ENCODE results near the gene ETV7. TPM values are rescaled to one million over a fixed set of nuclear protein-coding genes. Genes with fewer than 3 reads are reported as not detected.

Gene ETV7
- total RNA-seq, 1 donor from 2014 or later: 5.2 TPM

DNA sequence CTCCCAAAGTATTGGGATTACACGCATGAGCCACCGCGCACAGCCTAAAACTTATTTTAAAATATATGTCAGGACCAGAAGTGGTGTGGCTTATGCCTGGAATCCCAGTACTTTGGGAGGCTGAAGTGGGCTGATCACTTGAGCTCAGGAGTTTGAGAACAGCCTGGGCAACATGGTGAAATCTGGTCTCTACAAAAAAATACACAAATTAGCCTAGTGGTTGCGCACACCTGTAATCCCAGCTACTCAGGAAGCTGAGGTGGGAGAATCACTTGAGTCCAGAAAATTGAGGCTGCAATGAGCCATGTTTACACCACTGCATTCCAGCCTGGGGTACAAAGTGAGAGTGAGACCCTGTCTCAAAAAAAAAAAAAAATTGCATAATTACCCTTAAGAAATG, 41.4 kb upstream of the ETV7 start:
- no peaks in the 10 kb centered on the region for H3K27me3 ChIP-seq (ENCODE audit: low read depth)
- no peaks in the 10 kb centered on the region for H3K4me1 ChIP-seq
- no peaks in the 10 kb centered on the region for H3K9me3 ChIP-seq
- H3K36me3 ChIP-seq: no peaks in the 10 kb centered on the region
- no peak for ATAC-seq
- no peak overlapping the region for H3K4me3 ChIP-seq
- H3K27ac ChIP-seq: no peak overlapping the region
- no peak for DNase-seq
- TF ChIP-seq, protein P1, sequence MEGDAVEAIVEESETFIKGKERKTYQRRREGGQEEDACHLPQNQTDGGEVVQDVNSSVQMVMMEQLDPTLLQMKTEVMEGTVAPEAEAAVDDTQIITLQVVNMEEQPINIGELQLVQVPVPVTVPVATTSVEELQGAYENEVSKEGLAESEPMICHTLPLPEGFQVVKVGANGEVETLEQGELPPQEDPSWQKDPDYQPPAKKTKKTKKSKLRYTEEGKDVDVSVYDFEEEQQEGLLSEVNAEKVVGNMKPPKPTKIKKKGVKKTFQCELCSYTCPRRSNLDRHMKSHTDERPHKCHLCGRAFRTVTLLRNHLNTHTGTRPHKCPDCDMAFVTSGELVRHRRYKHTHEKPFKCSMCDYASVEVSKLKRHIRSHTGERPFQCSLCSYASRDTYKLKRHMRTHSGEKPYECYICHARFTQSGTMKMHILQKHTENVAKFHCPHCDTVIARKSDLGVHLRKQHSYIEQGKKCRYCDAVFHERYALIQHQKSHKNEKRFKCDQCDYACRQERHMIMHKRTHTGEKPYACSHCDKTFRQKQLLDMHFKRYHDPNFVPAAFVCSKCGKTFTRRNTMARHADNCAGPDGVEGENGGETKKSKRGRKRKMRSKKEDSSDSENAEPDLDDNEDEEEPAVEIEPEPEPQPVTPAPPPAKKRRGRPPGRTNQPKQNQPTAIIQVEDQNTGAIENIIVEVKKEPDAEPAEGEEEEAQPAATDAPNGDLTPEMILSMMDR (IDR thresholded peaks at IDR 0.05): no peak
- intact Hi-C loops (cut with DNase I): no loop called here

DNA sequence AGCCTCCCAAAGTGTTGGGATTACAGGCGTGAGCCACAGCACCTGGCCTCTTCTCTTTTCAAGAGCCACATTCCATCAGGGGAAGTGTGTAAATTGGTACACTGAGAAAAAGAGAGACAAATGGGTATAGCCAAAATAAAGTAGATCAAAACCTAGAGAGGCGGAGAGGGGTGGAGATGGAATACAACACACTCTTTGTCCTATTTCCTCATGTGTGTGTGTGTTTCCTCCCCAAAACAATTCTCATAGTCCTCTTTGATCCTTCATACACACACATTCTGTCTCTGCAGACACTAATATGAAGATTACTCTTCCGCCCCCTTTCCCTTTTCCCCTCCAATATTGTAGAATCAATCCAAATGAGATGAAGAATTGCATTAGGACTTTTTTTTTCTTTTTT, 39.2 kb upstream of the ETV7 start:
- Histone ChIP-seq H3K27ac (no peak overlapping the region), H3K4me3 (no peak overlapping the region), H3K27me3 (ENCODE audit: low read depth) (no peaks in the 10 kb centered on the region), H3K4me1 (peaks cover 7% of the 10 kb centered on the region), H3K36me3 (no peaks in the 10 kb centered on the region), H3K9me3 (no peaks in the 10 kb centered on the region)
- no peak for DNase-seq
- TF ChIP-seq, protein P1 (IDR thresholded peaks at IDR 0.05): no peak
- ATAC-seq: no peak
- intact Hi-C loops (cut with DNase I): no loop called here

DNA sequence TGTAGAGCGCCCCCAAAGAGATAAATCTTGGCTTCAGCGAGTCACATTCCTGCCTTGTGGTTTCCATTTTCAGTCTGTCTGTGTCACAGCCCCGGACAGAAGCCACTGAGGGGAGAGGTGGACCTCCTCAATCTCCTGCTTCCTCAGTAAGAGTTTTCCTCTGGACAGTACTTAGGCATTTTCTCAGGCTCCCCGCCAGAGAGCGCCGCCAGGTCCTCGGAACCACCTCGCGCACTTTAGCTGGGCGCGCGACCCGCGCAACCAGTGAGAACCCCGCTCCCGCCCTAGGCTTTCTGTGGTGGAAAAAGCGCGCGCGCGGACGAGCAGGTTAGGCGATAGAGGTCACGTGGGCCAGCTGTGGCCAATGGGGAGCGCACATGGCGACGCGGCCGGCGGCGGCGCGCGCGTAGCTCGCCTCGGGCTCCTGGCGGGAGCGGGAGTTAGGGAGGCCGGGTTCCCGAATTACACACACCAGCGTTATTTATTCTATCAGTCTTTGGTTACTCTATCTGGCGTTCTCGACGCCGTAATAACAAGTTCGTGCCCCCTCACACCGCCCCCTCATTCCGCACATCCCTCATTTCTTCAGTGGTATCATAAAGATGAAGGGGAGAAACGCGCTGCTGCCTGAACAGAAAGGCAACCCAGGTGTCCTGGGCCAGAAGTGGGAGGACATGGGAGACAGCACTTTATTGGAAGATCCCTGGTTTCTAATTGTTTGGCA, 35.8 kb upstream of the ETV7 start:
- DNase-seq (peak; percentile 100), ATAC-seq (peak; percentile 100)
- H3K27ac ChIP-seq: peak overlapping the region; percentile 82
- intact Hi-C loops (cut with DNase I): no loop called here
- H3K4me3 ChIP-seq: peak overlapping the region; percentile 62
- H3K27me3 ChIP-seq (ENCODE audit: low read depth): no peaks in the 10 kb centered on the region
- TF ChIP-seq, protein P1 (IDR thresholded peaks at IDR 0.05): peak; percentile 67
- H3K4me1 ChIP-seq: peaks cover 7% of the 10 kb centered on the region
- H3K36me3 ChIP-seq: no peaks in the 10 kb centered on the region
- no peaks in the 10 kb centered on the region for H3K9me3 ChIP-seq

DNA sequence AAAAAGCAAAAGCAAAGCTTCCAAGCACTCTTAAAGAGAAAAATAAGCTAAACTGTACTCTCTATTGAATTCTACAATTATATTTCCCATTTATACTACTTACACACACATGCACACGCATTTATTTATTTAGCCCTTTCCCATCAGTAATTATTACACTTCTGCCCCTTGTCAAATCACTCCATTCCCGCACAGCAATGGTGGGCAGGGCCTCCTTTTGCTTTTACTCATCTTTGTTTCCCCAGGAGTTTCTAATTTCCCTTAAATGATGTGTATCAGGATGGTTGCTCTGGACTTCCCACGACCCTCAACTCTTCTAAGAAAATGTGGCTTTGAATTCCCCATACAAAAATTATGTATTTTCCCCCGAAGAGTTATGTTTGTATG, 35.2 kb upstream of the ETV7 start:
- TF ChIP-seq, protein P1 (IDR thresholded peaks at IDR 0.05): no peak
- Histone ChIP-seq H3K4me1 (peaks cover 7% of the 10 kb centered on the region), H3K27ac (peak overlapping the region; percentile 82), H3K36me3 (no peaks in the 10 kb centered on the region), H3K4me3 (peak overlapping the region; percentile 62), H3K9me3 (no peaks in the 10 kb centered on the region), H3K27me3 (ENCODE audit: low read depth) (no peaks in the 10 kb centered on the region)
- intact Hi-C loops (cut with DNase I): no loop called here
- ATAC-seq: no peak
- no peak for DNase-seq

DNA sequence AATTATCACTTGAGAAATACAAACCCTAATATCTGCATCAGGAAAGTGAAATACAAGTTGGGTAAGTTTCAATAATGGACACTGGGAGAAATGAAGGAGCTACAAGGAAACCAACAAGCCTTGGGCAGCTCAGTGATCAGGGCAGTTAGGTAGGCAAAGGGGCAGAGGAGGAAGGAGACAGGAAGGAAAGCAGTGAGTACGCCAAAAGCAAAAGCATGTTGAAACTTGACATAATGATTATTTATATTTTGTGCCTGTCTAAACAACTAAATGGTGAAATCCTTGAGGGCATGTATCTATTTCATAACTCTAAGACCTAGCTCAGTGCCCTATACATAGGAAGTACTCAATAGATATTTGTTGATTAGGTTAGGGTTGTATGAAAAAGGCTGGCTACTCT, 31.8 kb upstream of the ETV7 start:
- Histone ChIP-seq H3K4me1 (peaks cover 7% of the 10 kb centered on the region), H3K9me3 (no peaks in the 10 kb centered on the region), H3K4me3 (no peak overlapping the region), H3K36me3 (no peaks in the 10 kb centered on the region), H3K27me3 (ENCODE audit: low read depth) (no peaks in the 10 kb centered on the region), H3K27ac (no peak overlapping the region)
- no peak for ATAC-seq
- DNase-seq: no peak
- TF ChIP-seq, protein P1 (IDR thresholded peaks at IDR 0.05): no peak
- intact Hi-C loops (cut with DNase I): no loop called here
